Inflammatory macrophage (primary cell): Measurements from ENCODE around the gene ACHE.

Experiments used
- DNase-seq, 2 donors: peaks; one replicate each; pipeline ENCODE4 v3.0.0-alpha.2; 2020 to 2022

Gene ACHE

GRCh38 chr7:100896732-100897608 is 1.3 kb upstream of the ACHE start:
- peak in 1 of 2 donors; percentile 28 for DNase-seq

DNA sequence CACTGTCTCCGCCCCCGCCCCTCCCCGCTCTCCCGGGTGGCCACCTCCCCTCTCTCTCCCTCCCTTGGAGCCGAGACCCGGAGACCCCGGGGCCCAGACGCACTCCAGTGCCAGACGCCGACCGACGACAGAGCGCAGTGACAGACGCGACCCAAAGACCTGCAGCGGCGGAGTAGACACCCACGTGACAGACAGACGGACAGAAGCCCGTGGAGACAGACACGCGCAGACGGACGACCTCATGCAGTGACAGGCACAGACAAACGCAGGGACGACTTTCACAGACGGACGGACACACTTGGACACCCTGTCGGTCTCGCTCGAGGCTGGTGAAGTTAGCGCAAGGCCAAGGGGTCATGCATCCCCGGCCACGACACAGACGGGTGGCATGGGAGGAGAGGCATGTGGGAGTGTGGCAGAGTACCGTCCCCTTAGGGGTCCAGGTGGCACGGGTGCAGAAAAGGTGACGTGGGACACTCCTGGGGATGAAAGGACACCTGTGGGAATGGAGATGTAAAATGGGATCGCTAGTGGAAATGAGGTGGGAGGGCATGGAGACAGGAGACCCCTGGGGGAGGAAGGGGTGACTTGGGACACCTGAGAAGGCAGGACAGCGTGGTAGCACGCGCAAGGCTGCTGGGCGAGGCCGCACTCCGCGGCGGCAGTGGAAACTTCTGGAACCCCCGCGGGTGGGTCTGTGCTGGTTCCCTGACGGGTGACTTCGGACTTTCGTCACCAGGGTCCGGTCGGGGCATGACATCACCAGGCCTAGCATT is 456 bp upstream of the ACHE start:
- peak in 1 of 2 donors; percentile 20 for DNase-seq

- no peak for DNase-seq
These were observed 608 bp downstream of the ACHE start for GRCh38 chr7:100894860-100895700.

- DNase-seq: no peak
These were observed 1.6 kb downstream of the ACHE start for GRCh38 chr7:100893910-100894721.

DNA sequence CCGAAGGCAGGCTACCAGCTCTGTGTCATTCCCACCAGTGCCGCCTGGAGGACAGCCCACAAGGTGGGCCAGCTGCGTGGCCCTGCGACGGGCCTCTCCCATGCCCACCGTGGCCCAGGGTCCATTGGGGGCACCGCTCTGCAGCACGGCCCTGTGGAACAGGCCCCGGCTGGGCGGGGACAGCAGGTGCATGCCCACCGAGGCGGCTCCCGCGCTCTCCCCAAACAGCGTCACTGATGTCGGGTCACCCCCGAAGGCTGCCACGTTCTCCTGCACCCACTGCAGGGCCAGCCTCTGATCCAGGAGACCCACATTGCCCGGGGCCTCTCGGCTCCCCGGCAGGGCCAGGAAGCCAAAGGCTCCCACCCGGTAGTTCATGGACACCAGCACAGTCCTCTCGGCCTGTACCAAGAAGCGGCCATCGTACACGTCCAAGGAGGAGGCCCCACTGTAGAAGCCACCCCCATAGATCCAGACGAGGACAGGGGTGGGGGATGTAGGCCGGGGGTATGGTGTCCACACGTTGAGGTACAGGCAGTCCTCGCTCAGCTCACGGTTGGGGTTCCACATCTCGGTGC is 2.3 kb downstream of the ACHE start:
- no peak for DNase-seq

GRCh38 chr7:100892364-100893317 is 3.0 kb downstream of the ACHE start:
- DNase-seq: no peak

GRCh38 chr7:100891568-100892247 is 4.0 kb downstream of the ACHE start:
- no peak for DNase-seq

- no peak for DNase-seq
These were observed 4.8 kb downstream of the ACHE start for GRCh38 chr7:100890653-100891567.

DNA sequence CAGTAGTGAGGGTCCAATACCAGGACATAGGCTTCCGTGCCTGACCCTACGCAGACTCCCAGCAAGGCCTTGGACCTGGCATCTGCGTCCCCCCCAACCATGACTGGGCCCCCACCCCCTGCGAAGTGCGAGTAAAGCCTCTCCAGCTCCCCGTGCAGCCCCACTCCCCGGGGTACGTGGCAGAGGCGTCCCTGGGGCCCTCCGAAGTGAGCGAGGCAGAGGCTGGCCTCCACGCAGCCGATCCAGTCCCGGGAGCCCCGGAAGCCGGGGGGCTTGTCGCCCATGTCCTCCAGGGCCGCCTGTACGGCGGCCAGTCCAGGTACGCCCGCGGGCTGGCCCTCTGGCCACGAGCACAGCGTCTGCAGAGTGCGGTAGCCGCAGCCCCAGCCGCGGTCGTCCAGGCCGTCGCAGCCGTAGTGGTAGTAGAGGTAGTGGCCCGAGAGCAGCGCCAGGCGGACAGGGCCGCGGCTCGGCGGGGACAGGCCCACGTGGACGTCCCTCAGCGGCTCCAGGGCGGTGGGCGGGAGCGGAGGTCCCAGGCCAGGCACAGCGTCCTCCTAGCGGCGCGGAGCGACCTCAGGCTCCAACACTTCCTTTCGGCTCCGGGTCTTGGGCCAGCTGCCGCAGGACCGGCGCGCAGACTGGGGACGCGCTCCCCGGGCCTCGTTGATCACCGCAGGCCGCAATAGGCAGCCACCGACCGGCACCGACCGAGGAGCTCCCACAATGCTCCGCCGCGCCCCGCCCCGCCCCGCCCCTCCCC is 6.5 kb downstream of the ACHE start, which contains the start of gene UFSP1:
TSS of gene UFSP1 (minus strand) at position 728 of the 763 bp plus-strand sequence. CDS start at position 284, 444 bp downstream.
- DNase-seq: peak in 1 of 2 donors; percentile 29

DNA sequence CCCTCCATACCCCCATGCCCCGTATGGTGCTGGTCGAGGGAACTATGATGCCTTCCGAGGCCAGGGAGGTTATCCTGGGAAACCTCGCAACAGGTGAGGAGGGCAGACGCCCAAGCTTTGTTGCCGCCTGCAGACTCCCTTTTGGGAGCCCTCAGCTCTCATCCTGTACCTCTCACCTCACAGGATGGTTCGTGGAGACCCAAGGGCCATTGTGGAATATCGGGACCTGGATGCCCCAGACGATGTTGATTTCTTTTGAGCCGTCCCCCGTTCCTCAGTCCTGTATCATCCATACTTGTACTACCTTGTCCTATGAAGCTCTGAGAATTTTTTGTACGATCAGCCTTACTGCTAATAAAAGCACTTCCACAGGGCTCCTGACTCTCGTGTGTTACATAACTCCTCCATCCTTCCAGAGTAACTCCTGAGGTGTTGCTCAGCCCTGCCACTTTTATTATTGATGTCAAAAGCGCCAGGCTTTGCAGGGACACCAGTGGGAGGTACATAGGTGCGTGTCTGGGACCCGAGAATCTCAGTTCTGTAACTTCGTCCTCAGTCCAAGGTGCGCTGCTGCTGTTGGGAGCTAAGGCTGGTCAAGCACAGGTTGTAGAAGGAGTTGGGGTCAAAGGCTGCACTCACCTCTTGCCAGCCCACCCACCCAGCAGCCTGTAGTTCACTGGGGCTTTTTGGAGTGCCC is 7.2 kb downstream of the ACHE start:
- no peak for DNase-seq

GRCh38 chr7:100887516-100888290 is 8.0 kb downstream of the ACHE start:
- DNase-seq: peak; percentile 80

DNA sequence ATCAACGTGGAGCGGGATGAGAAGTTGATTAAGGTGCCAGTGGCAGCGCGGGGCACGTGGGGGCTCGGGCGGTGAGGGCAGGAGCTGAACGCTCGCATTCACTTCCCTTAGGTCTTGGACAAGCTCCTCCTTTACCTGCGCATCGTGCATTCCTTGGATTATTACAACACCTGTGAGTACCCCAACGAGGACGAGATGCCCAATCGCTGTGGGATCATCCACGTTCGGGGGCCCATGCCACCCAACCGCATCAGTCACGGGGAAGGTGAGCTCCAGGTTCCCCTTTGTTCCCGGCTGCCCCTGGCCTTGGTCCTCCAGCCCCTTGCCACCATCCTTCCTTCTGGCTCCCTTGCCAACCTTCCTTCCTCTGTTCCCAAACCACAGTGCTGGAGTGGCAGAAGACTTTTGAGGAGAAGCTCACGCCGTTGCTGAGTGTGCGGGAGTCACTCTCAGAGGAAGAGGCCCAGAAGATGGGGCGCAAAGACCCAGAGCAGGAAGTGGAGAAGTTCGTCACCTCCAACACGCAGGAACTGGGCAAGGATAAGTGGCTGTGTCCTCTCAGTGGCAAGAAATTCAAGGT is 8.7 kb downstream of the ACHE start:
- no peak for DNase-seq

- no peak for DNase-seq
These were observed 9.3 kb downstream of the ACHE start for GRCh38 chr7:100886142-100886935.

- DNase-seq: no peak
These were observed 10.1 kb downstream of the ACHE start for GRCh38 chr7:100885440-100886141.
